ENCODE data around the gene TXNL4B.

DNA sequence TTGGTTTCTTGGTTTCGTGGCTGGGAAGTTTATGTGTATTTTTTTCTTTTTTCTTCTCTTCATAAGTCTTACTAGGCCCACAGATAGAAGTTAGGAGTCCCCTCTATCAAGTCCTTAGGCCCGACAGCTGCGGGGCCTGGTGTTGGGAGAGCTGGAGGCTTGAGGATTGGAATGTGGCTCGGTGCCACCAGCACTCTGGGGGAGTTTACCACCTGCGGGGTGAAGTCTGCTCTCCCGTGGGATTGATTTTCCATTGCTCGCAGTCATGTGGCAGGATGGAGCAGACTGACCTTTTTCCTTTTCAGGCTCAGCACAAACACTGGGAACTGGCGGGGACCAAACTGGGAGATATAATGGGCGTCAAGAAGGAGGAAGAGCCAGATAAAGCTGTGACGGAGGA lies 7.8 kb upstream of the TXNL4B start:
- no peak for TF ChIP-seq POLR2A (IDR thresholded peaks at IDR 0.05)
- no peak for TF ChIP-seq CTCF (IDR thresholded peaks at IDR 0.05)
